H1 (cell line): ENCODE results near the gene GAP43. TPM values are rescaled to one million over a fixed set of nuclear protein-coding genes. Genes with fewer than 3 reads are reported as not detected.

Experiments
- CTCF ChIA-PET: fragments of 300-600 bp; sonication (Branson Sonifier 250); formaldehyde crosslinking; loops from one replicate; lab custom pipeline; 2021; ENCODE audit not compliant: partially characterized antibody; lab: Charles Lee
- POLR2A ChIA-PET: fragments of 300-600 bp; sonication (Branson Sonifier 250); formaldehyde crosslinking; loops from one replicate; lab custom pipeline; 2021; ENCODE audit warnings: inconsistent platforms; ENCODE audit not compliant: partially characterized antibody; lab: Charles Lee
- DNase-seq, 2 experiments: peaks; one replicate each; pipeline versions ENCODE4 v3.0.0 to v3.0.0-alpha.2; 2010 to 2022; ENCODE audit warnings: low spot score in 2 of 2, low read depth in 1 of 2, mixed read lengths in 1 of 2
- FAIRE-seq: peaks from 2 replicates; lab custom pipeline; 2011; peaks lifted over from hg19 to GRCh38; lab: Jason Lieb, UNC
- H2AFZ ChIP-seq: 2 replicates; pipeline ENCODE4 v1.8.1; 2012; ENCODE audit warnings: low read length, inconsistent platforms
- H2AK5ac ChIP-seq: 2 replicates; pipeline ENCODE4 v1.6.1; 2013; ENCODE audit warnings: low read depth, low read length
- H2BK120ac ChIP-seq: replicated peaks from 2 replicates; pipeline ENCODE3; 2013; ENCODE audit warnings: low read depth, low read length, inconsistent platforms
- H2BK12ac ChIP-seq: 2 replicates; pipeline ENCODE4 v1.6.1; 2013; ENCODE audit warnings: low read depth, low read length
- H2BK15ac ChIP-seq: 2 replicates; pipeline ENCODE4 v1.6.1; 2013; ENCODE audit warnings: low read length
- H2BK20ac ChIP-seq: 2 replicates; pipeline ENCODE4 v1.6.1; 2013; ENCODE audit warnings: low read length
- H2BK5ac ChIP-seq: 2 replicates; pipeline ENCODE4 v1.6.1; 2013; ENCODE audit warnings: low read depth, low read length
- H3K14ac ChIP-seq: 2 replicates; pipeline ENCODE4 v1.6.1; 2013; ENCODE audit warnings: inconsistent platforms; ENCODE audit not compliant: insufficient read length
- H3K18ac ChIP-seq: 2 replicates; pipeline ENCODE4 v1.6.1; 2013; ENCODE audit warnings: low read length; ENCODE audit errors: extremely low read depth
- H3K23ac ChIP-seq: 2 replicates; pipeline ENCODE4 v1.6.1; 2013; ENCODE audit warnings: inconsistent platforms; ENCODE audit not compliant: insufficient read length
- H3K23me2 ChIP-seq: 2 replicates; pipeline ENCODE4 v1.6.1; 2013; ENCODE audit warnings: low read depth, low read length
- H3K27ac ChIP-seq: 2 replicates; pipeline ENCODE4 v1.6.1; 2011; ENCODE audit warnings: low read depth, low read length, inconsistent platforms
- H3K27me3 ChIP-seq, 4 experiments: replicated peaks in 1 of 4; 1 replicate in 1 of 4; 2 replicates in 3 of 4; pipeline versions ENCODE4 v1.6.1 to v1.8.1; 2011 to 2013; ENCODE audit warnings: low read length in 3 of 4, mild to moderate bottlenecking in 3 of 4, inconsistent platforms in 2 of 4, mixed read lengths in 2 of 4, moderate library complexity in 1 of 4; ENCODE audit not compliant: control insufficient read depth in 3 of 4, insufficient read depth in 3 of 4; ENCODE audit errors: extremely low read depth in 1 of 4
- H3K36me3 ChIP-seq, 4 experiments: 2 replicates each; pipeline versions ENCODE4 v1.6.1 to v1.8.1; 2011 to 2013; ENCODE audit warnings: mild to moderate bottlenecking in 4 of 4, low read length in 3 of 4, moderate library complexity in 2 of 4, control low read depth in 1 of 4, inconsistent platforms in 1 of 4; ENCODE audit not compliant: insufficient read depth in 4 of 4, control insufficient read depth in 2 of 4
- H3K4ac ChIP-seq: replicated peaks from 2 replicates; pipeline ENCODE3; 2013; ENCODE audit warnings: low read length, low read depth, mixed read lengths, inconsistent platforms; ENCODE audit not compliant: insufficient read length
- H3K4me1 ChIP-seq, 4 experiments: replicated peaks in 1 of 4; 1 replicate in 1 of 4; 2 replicates in 3 of 4; pipeline versions ENCODE4 v1.6.1 to v1.8.1; 2011 to 2013; ENCODE audit warnings: low read length in 3 of 4, inconsistent platforms in 2 of 4, mixed read lengths in 1 of 4; ENCODE audit not compliant: insufficient read depth in 4 of 4, control insufficient read depth in 3 of 4
- H3K4me2 ChIP-seq, 2 experiments: 2 replicates each; pipeline versions ENCODE4 v1.6.1 to v1.8.1; 2011 to 2013; ENCODE audit warnings: low read depth in 2 of 2, low read length in 2 of 2, control low read depth in 1 of 2, inconsistent platforms in 1 of 2, mild to moderate bottlenecking in 1 of 2; ENCODE audit not compliant: insufficient read depth in 1 of 2
- H3K4me3 ChIP-seq, 4 experiments: fragments of 200-600, 300-600 bp in 1 of 4; sonication (generic), shearing (Covaris generic), sonication (Bioruptor Twin) in 1 of 4; 2 replicates each; pipeline versions ENCODE4 v1.5.1 to v1.8.1; 2011 to 2016; ENCODE audit warnings: low read length in 4 of 4, low read depth in 3 of 4, control low read depth in 2 of 4, inconsistent platforms in 2 of 4, mild to moderate bottlenecking in 2 of 4, mixed read lengths in 1 of 4, moderate library complexity in 1 of 4; ENCODE audit not compliant: insufficient read depth in 2 of 4; ENCODE audit errors: extremely low read depth in 1 of 4
- H3K56ac ChIP-seq: replicated peaks from 2 replicates; pipeline ENCODE3; 2013; ENCODE audit warnings: low read depth, mild to moderate bottlenecking, mixed read lengths, low read length, inconsistent platforms; ENCODE audit not compliant: insufficient read length
- H3K79me1 ChIP-seq: 2 replicates; pipeline ENCODE4 v1.6.1; 2013; ENCODE audit warnings: low read depth, low read length, control low read depth
- H3K79me2 ChIP-seq, 2 experiments: 2 replicates each; pipeline versions ENCODE4 v1.6.1 to v1.8.1; 2012 to 2013; ENCODE audit warnings: low read length in 2 of 2, mild to moderate bottlenecking in 2 of 2, inconsistent platforms in 1 of 2; ENCODE audit not compliant: insufficient read depth in 2 of 2, control insufficient read depth in 1 of 2
- H3K9ac ChIP-seq, 4 experiments: replicated peaks in 1 of 4; 1 replicate in 1 of 4; 2 replicates in 3 of 4; pipeline versions ENCODE4 v1.6.1 to v1.8.1; 2011 to 2013; ENCODE audit warnings: low read depth in 3 of 4, low read length in 3 of 4, control low read depth in 2 of 4, mild to moderate bottlenecking in 2 of 4, moderate library complexity in 2 of 4, inconsistent platforms in 1 of 4; ENCODE audit errors: extremely low read depth in 1 of 4
- H3K9me3 ChIP-seq, 2 experiments: 2 replicates each; pipeline versions ENCODE4 v1.6.1 to v1.8.1; 2012 to 2013; ENCODE audit warnings: mild to moderate bottlenecking in 2 of 2, moderate library complexity in 2 of 2, control low read depth in 1 of 2, inconsistent platforms in 1 of 2, low read depth in 1 of 2, low read length in 1 of 2, mixed read lengths in 1 of 2; ENCODE audit not compliant: insufficient read depth in 2 of 2
- H4K20me1 ChIP-seq, 2 experiments: replicated peaks in 1 of 2; 2 replicates each; pipeline versions ENCODE3 to v1.8.1; 2011 to 2013; ENCODE audit warnings: inconsistent platforms in 2 of 2, low read length in 2 of 2, mild to moderate bottlenecking in 1 of 2; ENCODE audit not compliant: insufficient read depth in 2 of 2, control insufficient read depth in 1 of 2
- H4K5ac ChIP-seq: 2 replicates; pipeline ENCODE4 v1.6.1; 2013; ENCODE audit warnings: low read length, low read depth, mixed read lengths, inconsistent platforms; ENCODE audit not compliant: insufficient read length
- H4K8ac ChIP-seq: 2 replicates; pipeline ENCODE4 v1.8.0; 2013; ENCODE audit warnings: mild to moderate bottlenecking, moderate library complexity, low read length, inconsistent platforms; ENCODE audit not compliant: insufficient read depth; ENCODE audit errors: extremely low read depth
- H4K91ac ChIP-seq: replicated peaks from 2 replicates; pipeline ENCODE3; 2013; ENCODE audit warnings: low read length, mixed read lengths, inconsistent platforms; ENCODE audit not compliant: insufficient read length
- ASH2L ChIP-seq: fragments of 200-600, 300-600 bp; sonication (generic); IDR thresholded peaks from one replicate; pipeline ENCODE4 v1.7.1; 2017; ENCODE audit warnings: low read length
- ATF2 ChIP-seq: IDR thresholded peaks from 2 replicates; pipeline ENCODE4 v1.6.1; 2012; ENCODE audit warnings: low read length, inconsistent platforms
- BACH1 ChIP-seq: IDR thresholded peaks from 2 replicates; pipeline ENCODE4 v1.6.1; 2012; ENCODE audit warnings: low read length, improper control_type of control experiment
- CHD1 ChIP-seq: IDR thresholded peaks from 2 replicates; pipeline ENCODE4 v1.6.1; 2012; ENCODE audit warnings: low read depth, low read length, improper control_type of control experiment
- EZH2 ChIP-seq: fragments of 200-600 bp; sonication (generic); IDR thresholded peaks from 2 replicates; pipeline ENCODE4 v1.7.1; 2012; ENCODE audit warnings: low read depth, mild to moderate bottlenecking, moderate library complexity, low read length, inconsistent platforms; ENCODE audit not compliant: severe bottlenecking
- GTF2F1 ChIP-seq: IDR thresholded peaks from 2 replicates; pipeline ENCODE4 v1.6.1; 2012; ENCODE audit warnings: low read depth, low read length, improper control_type of control experiment, borderline replicate concordance
- JUN ChIP-seq: IDR thresholded peaks from 2 replicates; pipeline ENCODE4 v1.6.1; 2011; ENCODE audit warnings: low read depth, mild to moderate bottlenecking, improper control_type of control experiment, low read length
- KDM1A ChIP-seq: fragments of 200-600, 300-600 bp; sonication (generic); IDR thresholded peaks from 2 replicates; pipeline ENCODE4 v1.7.1; 2016; ENCODE audit warnings: mild to moderate bottlenecking, low read length, borderline replicate concordance
- PHF8 ChIP-seq: fragments of 200-600 bp; sonication (generic); conservative IDR thresholded peaks from 2 replicates; pipeline ENCODE4 v1.7.1; 2012; ENCODE audit warnings: low read depth, mild to moderate bottlenecking, inconsistent platforms, low read length, moderate library complexity
- POLR2A ChIP-seq, 2 experiments: IDR thresholded peaks; 1 replicate in 1 of 2; 2 replicates in 1 of 2; pipeline ENCODE4 v1.6.1; 2011; ENCODE audit warnings: low read depth in 2 of 2, low read length in 2 of 2, mild to moderate bottlenecking in 2 of 2; ENCODE audit errors: control extremely low read depth in 1 of 2
- RBBP5 ChIP-seq: IDR thresholded peaks from 2 replicates; pipeline ENCODE4 v1.7.1; 2012; ENCODE audit warnings: low read depth, mild to moderate bottlenecking, inconsistent platforms, low read length, moderate library complexity, borderline replicate concordance
- SIX5 ChIP-seq: IDR thresholded peaks from 2 replicates; pipeline ENCODE4 v1.6.1; 2011; ENCODE audit warnings: mild to moderate bottlenecking, low read depth, low read length
- YY1 ChIP-seq: IDR thresholded peaks from 2 replicates; pipeline ENCODE4 v1.6.1; 2011; ENCODE audit warnings: low read depth, mild to moderate bottlenecking, low read length
- polyA plus RNA-seq, 7 experiments: library from polyadenylated mRNA; depleted of rRNA in 3 of 7; stranded (reverse) in 5 of 7; unstranded in 2 of 7; fragments of >200 nt in 5 of 7; fragments of 200-250 nt in 2 of 7; gene quantifications; 1 replicate in 5 of 7; 2 replicates in 1 of 7; 4 replicates in 1 of 7; pipeline versions ENCODE4 v1.2.1 to v1.2.3, GENCODE V29; 2011 to 2013; ENCODE audit warnings: missing spikeins in 2 of 7, mixed read lengths in 2 of 7
- total RNA-seq: library from RNA; stranded (reverse); fragmentation: NEBNext Ultra II Directional; extraction: Animal tissue kit (Norgen Biotek cat#: 25700); gene quantifications from 2 replicates; pipeline ENCODE4 v1.2.1, GENCODE V29; 2021
- TF ChIP-seq, protein P1 (sequence below): IDR thresholded peaks from 2 replicates; pipeline ENCODE4 v1.6.1; 2011; ENCODE audit warnings: low read depth, mild to moderate bottlenecking, low read length; ENCODE audit not compliant: insufficient read depth

GAP43 gene
- total and polyA plus RNA-seq, 2 of the 8 experiments (the other 6 are each of a cell fraction or from before 2014, with no cell fraction given): 11.2 to 21.9 TPM

- ChIA-PET POLR2A (no interaction called here), CTCF (no interaction called here)
- no peaks in the 10 kb centered on the region; the same call in 1 of the 2 replicates for H3K23me2 ChIP-seq
- no peak overlapping the region for H4K5ac ChIP-seq
- H2BK15ac ChIP-seq: no peak overlapping the region
- no peak overlapping the region for H2BK5ac ChIP-seq
- H3K79me1 ChIP-seq: no peaks in the 10 kb centered on the region
- no peak overlapping the region for H3K23ac ChIP-seq
- no peaks in the 10 kb centered on the region for H4K20me1 ChIP-seq
- H4K8ac ChIP-seq: no peak overlapping the region
- H3K14ac ChIP-seq: no peak overlapping the region
- H3K56ac ChIP-seq: no peak overlapping the region
- H3K4me1 ChIP-seq: peaks cover 0 to 5% (median under 1%) of the 10 kb centered on the region in 4 experiments; a peak in 2 of 7 replicates
- no peak for DNase-seq
- FAIRE-seq: no peak
- no peaks in the 10 kb centered on the region for H3K79me2 ChIP-seq
- H2BK12ac ChIP-seq: no peak overlapping the region
- no peak overlapping the region for H3K27ac ChIP-seq
- no peaks in the 10 kb centered on the region for H3K9me3 ChIP-seq
- no peak overlapping the region for H3K4me3 ChIP-seq
- H3K9ac ChIP-seq: no peak overlapping the region
- TF ChIP-seq EZH2 (no peak), JUN (no peak), ASH2L (no peak), BACH1 (no peak), PHF8 (no peak), CHD1 (no peak), KDM1A (no peak), GTF2F1 (no peak), POLR2A (IDR thresholded peaks at IDR 0.05; ENCODE audit: control extremely low read depth in 1 of 2, low read depth in 2 of 2, low read length in 2 of 2) (no peak), RBBP5 (no peak), SIX5 (no peak), YY1 (no peak), ATF2 (no peak)
- TF ChIP-seq, protein P1, sequence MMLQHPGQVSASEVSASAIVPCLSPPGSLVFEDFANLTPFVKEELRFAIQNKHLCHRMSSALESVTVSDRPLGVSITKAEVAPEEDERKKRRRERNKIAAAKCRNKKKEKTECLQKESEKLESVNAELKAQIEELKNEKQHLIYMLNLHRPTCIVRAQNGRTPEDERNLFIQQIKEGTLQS: no peak
- H2AK5ac ChIP-seq: no peak overlapping the region
- H3K36me3 ChIP-seq: no peaks in the 10 kb centered on the region
- no peaks in the 10 kb centered on the region for H3K27me3 ChIP-seq
- H3K4ac ChIP-seq: no peak overlapping the region
- H3K4me2 ChIP-seq: no peak overlapping the region
- no peak overlapping the region for H3K18ac ChIP-seq
- H2BK20ac ChIP-seq: no peak overlapping the region
- H2BK120ac ChIP-seq: no peak overlapping the region
- no peak overlapping the region for H2AFZ ChIP-seq
- H4K91ac ChIP-seq: no peak overlapping the region
Observed at GRCh38 chr3:115761927-115762305, 138.6 kb downstream of the GAP43 start.
